ENCODE measurements around the gene AGPAT4.

DNA sequence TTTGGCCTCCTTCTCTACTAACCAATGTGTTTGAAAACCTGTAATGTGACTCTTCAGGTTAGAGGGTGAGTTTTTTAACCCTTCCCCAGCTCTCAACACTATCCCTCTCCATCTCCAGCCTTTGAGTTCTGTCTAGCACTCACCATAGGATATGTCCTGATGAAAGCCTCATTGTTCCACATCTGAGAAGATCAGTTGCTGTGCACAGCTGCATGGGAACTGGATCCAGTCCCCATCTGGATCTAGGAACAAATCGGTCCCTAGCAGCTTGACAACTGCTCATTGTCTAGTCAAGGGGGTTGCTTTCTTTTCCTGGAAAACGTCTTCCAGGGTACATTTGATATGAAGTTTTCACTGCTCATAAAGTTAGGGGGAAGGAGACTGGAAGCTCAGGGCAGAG, 45.4 kb upstream of the AGPAT4 start:
- TF ChIP-seq GATA3 (IDR thresholded peaks at IDR 0.05; ENCODE audit: low read depth, low read length) (no peak), GATA2 (IDR thresholded peaks at IDR 0.05; ENCODE audit: low read depth, low read length) (no peak)
